ENCODE data around the gene RBM8A. TPM values are rescaled to one million over a fixed set of nuclear protein-coding genes. Genes with fewer than 3 reads are reported as not detected.

The RBM8A gene
- total and polyA plus RNA-seq, 2 donors (not counting 1 experiment from before 2014, with no cell fraction given), result 137 to 169 TPM

DNA sequence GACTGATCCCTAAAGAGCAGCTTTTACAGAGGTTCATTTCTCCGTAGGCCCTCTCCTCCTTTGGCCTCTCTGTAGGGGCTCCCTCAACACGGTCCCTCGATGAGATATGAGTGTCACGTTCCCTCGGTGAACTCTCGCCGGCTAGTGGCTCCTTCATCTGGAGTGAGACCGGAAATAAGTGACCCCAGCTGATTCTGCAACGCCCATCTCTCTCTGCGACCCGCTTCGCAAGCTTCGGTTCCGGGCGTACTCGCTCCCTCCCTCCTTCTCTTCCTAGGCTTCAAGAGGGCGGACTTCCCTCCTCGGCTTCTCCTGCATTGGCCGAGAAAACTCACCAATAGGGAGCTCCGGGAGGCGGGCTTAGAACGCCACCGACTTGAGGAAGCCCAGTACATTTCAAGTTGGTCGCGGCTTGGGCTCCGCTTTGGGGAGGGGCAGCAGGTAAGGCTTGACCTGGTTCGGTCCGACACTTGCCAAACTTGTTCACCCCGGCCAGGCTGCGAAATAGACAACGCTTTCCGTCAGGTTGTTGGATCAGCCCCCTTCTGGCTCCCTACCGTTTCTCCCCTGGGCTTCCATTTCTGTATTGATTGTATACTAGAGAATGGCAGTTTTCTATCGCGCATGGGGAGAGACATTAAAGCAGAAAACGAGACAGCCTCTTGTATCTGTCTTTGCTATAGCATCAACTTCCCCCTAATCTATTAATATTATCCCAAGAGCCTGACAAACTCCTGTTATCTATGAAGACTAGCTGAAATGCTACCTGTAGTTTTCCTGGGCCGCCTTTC, 37.2 kb upstream of the RBM8A start, which contains the start of the genes ANKRD34A and POLR3GL:
Gene ANKRD34A (minus strand): TSS at position 248 of the 791 bp plus-strand sequence. CDS start 2,816 bp downstream, outside the sequence.
Gene POLR3GL (plus strand): TSS at position 363 of the 791 bp plus-strand sequence. CDS start 10,176 bp downstream, outside the sequence.
- H3K4me2 ChIP-seq (replicated peaks; ENCODE audit: low read depth, low read length, poor library complexity, severe bottlenecking), result peak within 1 kb of the TSS; percentile 89
- peak within 1 kb of the TSS; percentile 97 for H3K27ac Mint-ChIP-seq
- peaks cover 0 to 2% of the 10 kb centered on the region in 2 experiments for H3K36me3 ChIP-seq (replicated peaks in 1 of 2; ENCODE audit: control extremely low read depth in 1 of 2, control insufficient read depth in 1 of 2, extremely low read depth in 1 of 2, insufficient read depth in 2 of 2, low read length in 1 of 2)
- WGBS (ENCODE audit: insufficient coverage), result 1% methylated on average over 28 of the region's 37 CpGs
- peak within 1 kb of the TSS; percentile 54 to 91 (median 87) for H3K4me3 ChIP-seq (ENCODE audit: control extremely low read depth in 1 of 5, extremely low read depth in 1 of 5, insufficient read depth in 1 of 5, low read depth in 2 of 5, low read length in 4 of 5)
- TF ChIP-seq, protein P1, sequence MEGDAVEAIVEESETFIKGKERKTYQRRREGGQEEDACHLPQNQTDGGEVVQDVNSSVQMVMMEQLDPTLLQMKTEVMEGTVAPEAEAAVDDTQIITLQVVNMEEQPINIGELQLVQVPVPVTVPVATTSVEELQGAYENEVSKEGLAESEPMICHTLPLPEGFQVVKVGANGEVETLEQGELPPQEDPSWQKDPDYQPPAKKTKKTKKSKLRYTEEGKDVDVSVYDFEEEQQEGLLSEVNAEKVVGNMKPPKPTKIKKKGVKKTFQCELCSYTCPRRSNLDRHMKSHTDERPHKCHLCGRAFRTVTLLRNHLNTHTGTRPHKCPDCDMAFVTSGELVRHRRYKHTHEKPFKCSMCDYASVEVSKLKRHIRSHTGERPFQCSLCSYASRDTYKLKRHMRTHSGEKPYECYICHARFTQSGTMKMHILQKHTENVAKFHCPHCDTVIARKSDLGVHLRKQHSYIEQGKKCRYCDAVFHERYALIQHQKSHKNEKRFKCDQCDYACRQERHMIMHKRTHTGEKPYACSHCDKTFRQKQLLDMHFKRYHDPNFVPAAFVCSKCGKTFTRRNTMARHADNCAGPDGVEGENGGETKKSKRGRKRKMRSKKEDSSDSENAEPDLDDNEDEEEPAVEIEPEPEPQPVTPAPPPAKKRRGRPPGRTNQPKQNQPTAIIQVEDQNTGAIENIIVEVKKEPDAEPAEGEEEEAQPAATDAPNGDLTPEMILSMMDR (IDR thresholded peaks at IDR 0.05), result no peak
- no peak for TF ChIP-seq EZH2 (IDR thresholded peaks at IDR 0.05; ENCODE audit: borderline replicate concordance, insufficient read depth, low read depth, low read length, poor library complexity, severe bottlenecking)
- peak within 1 kb of the TSS; percentile 59 to 85 for H3K27ac ChIP-seq (ENCODE audit: low read length in 2 of 2)
- ChIA-PET CTCF (interaction anchor here (0.6 to 5.6 kb wide), 16 partner anchors 15 to 119 kb away, joined by 3 to 82 read pairs (median 6); partner anchors contain the start of genes ANKRD35, ITGA10, NUDT17 and PIAS3), POLR2A (interaction anchor here (0.5 to 3.5 kb wide), 12 partner anchors 9 to 119 kb away, joined by 3 to 43 read pairs (median 6); partner anchors contain the start of genes NUDT17, PEX11B, PIAS3 and RBM8A)
- H3K4me1 Mint-ChIP-seq, result peaks cover 59% of the 10 kb centered on the region
- H3K9me3 ChIP-seq (ENCODE audit: control extremely low read depth in 1 of 3, control insufficient read depth in 2 of 3, insufficient read depth in 1 of 3, low read length in 2 of 3), result peaks cover 0 to 7% (median 6%) of the 10 kb centered on the region in 3 donors
- intact Hi-C loops (cut with micrococcal nuclease), result loop anchor here (1.0 kb wide), 4 partner anchors 8 to 46 kb away; partner anchors contain the start of genes PEX11B and RBM8A
- no peaks in the 10 kb centered on the region for H3K9me3 Mint-ChIP-seq (ENCODE audit: insufficient read depth)
- peak within 1 kb of the TSS; percentile 77 for H3K9ac ChIP-seq (ENCODE audit: low read length)
- peak; percentile 92 for DNase-seq
- ATAC-seq (ENCODE audit: low read depth), result peak; percentile 91
- H3K27me3 ChIP-seq (replicated peaks in 1 of 4; ENCODE audit: control extremely low read depth in 1 of 4, control insufficient read depth in 3 of 4, insufficient read depth in 4 of 4, low read length in 3 of 4), result no peaks in the 10 kb centered on the region
- H2AFZ ChIP-seq (ENCODE audit: insufficient read depth, low read depth, low read length, poor library complexity, severe bottlenecking), result peak within 1 kb of the TSS; percentile 89
- peaks cover 71% of the 10 kb centered on the region for H3K79me2 ChIP-seq (ENCODE audit: control insufficient read depth, insufficient read depth, low read length)
- H3K4me3 Mint-ChIP-seq, result peak within 1 kb of the TSS; percentile 95
- no peaks in the 10 kb centered on the region for H4K20me1 ChIP-seq (ENCODE audit: control insufficient read depth, insufficient read depth, low read length, poor library complexity, severe bottlenecking)
- no peaks in the 10 kb centered on the region for H3K27me3 Mint-ChIP-seq
- peaks cover 33 to 50% of the 10 kb centered on the region in 2 donors for H3K4me1 ChIP-seq (ENCODE audit: control insufficient read depth in 2 of 2, insufficient read depth in 2 of 2, low read length in 2 of 2)
